ENCODE results near the gene NIN. TPM values are rescaled to one million over a fixed set of nuclear protein-coding genes. Genes with fewer than 3 reads are reported as not detected.
"Not testable (repeated sequence)": the region's sequence is repeated elsewhere in the genome, so short reads cannot be mapped to it uniquely, and the experiment has no call there.

NIN gene
- total RNA-seq, 1 donor from 2014 or later: 44.4 TPM

DNA sequence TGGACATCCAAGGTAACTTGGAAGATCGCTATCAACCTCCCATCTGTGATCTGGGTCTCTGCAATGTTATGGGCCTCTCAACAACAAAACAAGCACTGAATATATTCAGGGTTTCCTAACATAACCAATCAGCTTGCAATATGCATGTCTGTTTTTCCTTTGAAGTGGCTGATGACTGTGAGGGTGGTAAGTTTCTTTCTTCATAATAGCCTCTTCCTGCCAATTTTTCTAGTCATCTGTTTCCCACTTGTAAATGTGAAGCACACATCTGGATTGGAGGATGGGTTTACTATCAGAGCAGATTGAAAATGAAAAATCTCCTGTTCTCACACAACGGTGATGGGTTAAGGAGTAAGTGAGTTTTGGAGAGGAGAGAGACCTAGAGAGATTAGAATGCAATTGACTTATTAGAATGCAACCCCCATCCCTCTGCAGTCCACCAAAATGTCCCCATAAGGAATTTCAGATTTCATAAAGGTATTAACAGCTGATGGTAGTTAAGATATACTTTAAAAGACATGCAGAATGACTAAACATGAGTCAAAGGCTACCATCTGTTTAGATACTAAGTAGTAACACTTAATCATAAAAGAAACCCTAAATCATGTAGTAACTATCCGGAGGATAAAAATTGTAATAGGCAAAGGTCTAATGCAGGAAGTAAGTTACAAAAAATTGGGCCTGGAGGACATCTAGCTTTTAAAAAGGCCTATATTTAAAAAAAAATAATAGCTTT, 104.4 kb downstream of the NIN start:
- FAIRE-seq (no peak), DNase-seq (ENCODE audit: low spot score in 2 of 2) (no peak)

DNA sequence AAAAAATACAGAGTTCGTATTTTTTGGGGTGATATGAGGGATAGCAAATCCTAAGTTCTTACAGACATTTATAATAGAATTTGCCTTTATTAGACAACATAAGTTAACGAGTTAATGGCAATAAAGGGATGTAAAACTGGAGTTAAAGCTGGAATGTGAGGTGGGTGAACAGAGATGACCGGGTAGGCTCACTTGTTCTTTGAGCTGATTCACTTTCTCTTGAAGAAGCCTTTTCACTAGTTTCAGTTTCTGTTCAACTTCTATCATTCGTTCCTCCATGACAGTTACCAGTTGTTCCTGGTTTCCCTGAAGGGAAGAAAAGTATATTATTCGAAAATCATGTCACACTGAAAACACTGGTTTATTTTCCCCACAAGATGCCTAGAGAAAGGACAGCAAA, 105.2 kb downstream of the NIN start:
- no peak for DNase-seq (ENCODE audit: low spot score in 2 of 2)
- no peak for FAIRE-seq

DNA sequence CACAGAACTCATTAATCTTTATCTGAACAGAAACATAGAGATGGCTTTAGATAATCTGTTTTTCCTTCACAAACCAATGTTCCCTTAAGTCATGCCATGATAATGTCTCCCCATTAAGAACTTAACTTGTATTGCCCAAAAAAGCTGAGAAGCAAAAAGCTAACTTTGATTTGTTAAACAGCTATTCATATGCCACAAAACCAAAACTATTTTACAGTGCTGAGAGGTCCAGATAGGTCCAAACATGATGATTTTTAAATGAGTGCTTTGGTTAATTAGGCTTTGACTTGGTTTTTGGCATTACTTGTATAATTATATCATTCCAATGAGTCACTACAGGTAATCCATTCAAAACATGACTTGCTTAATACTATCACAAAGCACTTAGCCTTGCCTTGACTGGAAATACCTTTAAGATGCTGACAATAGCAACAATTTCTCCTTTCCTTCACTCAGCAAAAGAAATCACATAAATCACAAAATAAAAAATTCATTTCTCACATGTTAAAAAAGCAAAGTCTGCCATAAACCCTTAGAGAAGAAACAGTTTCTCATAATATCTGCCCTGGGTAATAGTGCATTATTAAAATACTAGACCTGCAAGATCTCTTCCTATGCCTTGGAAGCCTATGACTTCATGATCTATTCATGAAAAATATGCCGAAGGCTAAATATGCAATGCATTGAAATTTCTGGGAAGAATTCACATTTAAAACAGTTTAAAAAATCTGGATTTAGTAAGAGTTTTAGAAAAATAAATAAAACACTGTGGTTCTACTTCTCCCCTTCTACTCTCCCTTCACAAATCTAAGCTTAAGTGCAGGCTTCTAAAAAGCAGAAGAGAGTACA, 110.8 kb downstream of the NIN start:
- FAIRE-seq: no peak

DNA sequence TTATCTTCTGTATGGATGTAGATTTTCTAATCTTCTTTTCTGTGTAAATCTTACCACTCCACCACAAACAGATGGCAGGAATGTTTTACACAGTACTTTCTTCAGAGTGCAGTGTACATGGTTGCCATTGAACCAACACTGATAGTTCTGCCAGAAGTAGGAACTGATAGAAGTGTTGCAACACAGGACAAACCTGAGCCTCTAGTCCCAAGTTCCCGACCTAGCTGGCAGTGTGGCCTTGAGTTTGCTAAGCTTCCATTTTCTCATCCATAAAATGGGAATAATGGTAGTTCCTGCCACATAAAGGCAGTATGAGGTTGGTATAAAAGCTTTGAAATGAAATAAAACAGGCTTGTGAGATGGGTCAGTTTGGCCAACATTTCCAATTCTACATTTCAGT, 112.0 kb downstream of the NIN start:
- no peak for DNase-seq (ENCODE audit: low spot score in 2 of 2)
- FAIRE-seq: no peak

More for the DNA sequence above, 110.8 kb downstream of the NIN start:
- no peak for DNase-seq (ENCODE audit: low spot score in 2 of 2)

DNA sequence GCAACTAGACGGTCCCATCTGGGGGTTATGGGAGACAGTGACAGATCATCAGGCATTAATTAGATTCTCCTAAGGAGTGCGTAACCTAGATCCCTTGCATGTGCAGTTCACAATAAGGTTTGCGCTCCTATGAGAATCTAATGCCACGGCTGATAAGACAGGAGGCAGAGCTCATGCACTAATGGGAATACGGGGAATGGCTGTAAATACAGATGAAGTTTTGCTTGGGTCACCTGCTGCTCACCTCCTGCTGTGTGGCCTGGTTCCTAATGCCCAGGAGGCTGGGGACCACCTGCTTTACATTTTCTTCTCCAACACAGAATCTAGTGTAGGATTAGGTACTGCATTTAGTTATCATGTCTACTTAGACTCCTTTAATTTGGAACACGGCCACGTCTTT, 113.2 kb downstream of the NIN start:
- FAIRE-seq (no peak), DNase-seq (ENCODE audit: low spot score in 2 of 2) (no peak)

DNA sequence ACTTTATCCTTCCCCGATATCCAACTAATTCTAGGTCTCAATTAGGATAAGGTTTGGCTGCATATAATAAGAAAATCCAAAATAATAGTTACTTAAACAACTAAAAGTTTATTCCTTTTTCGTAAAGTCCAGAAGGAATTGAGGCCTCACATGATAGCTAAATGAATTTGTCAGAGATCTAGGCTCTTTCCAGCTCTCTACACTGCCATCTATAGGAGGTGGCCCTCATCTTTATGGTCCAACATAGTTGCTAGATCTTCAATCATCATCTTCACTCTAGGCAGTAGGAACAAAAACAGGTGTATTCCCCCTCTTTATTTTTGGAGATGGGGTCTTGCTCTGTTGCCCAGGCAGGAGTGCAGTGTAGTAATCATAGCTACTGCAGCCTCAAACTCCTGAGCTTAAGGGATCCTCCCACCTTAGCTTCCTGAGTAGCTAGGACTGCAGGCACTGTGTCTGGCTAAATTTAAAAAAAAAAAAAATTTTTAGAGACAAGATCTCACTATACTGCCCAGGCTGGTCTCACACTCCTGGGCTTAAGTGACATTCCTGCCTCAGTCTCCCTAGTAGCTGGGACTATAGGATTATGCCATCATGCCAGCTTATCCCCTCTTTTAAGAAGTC, 116.4 kb downstream of the NIN start:
- DNase-seq (ENCODE audit: low spot score in 2 of 2) (peak; percentile 34 to 36), FAIRE-seq (peak; percentile 33)

DNA sequence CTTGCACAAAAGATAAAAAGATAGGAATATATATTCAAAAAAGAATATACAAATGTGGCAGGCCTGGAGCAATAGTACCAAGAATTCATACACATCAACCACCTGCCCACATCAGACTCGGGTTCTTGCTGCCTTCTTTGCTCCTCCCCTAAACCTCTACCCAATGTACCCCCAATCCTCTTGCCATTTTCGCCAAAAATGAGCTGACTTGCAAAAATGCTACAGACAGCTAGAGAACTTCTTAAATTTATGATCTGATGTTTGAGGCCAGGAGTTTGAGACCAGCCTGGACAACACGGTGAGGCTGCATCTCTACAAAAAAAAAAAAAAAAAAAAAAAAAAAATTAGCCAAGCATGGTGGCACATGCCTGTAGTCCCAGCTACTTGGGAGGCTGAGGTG, 119.9 kb downstream of the NIN start:
- no peak for FAIRE-seq
- no peak for DNase-seq (ENCODE audit: low spot score in 2 of 2)

DNA sequence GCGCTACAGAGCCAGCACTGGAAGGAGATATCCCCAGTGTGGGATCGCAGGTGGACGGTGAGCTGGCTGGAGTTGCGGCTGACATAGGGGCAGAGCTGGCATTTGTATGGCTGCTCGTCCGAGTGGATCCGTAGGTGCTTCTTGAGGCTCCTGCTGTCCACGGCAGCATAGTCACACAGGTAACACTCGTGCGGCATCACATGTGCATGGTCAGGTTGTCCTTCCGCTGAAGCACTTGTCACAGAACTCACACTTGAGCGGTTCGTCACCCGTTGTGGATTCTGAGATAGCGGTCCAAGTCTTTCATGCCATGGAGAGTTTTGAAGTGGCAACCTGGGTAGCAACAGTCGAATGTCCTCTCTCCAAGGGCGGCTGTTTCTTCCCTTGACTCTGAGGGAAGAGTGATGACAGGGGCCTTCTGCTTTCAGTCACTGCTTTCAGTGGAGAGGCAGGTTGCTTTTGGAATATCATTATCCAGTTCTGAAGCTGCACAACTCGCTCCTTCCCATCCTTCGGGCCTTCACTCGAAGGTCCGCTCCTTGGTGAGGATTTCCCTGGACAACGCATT, 125.9 kb downstream of the NIN start:
- no peak for FAIRE-seq

DNA sequence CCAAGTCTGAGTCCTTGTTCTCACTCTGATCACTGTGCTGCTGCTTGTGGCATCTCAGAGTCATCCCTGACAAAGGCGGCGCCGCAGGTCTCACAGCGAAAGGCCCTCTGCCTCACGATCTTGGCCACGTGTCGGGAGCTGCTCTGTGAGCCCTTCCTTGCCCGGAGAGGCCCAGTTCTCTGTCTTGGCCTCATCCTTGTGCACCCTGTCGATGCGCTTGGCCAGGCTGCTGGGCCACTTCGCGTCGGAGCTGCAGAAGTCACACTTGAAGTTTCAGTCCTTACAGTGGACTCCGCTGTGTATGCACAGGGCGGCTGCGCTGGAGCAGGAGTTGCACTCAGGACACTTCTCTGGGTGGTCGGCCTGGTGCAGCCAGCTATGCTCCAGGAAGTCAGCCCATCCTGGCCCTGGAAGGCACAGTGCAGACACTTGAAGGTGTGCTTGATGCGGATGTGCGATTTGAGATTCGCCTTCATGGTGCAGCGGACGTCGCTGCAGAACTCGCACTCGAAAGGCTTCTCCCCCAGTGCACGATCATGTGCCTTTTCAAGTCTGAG, 126.4 kb downstream of the NIN start:
- DNase-seq (ENCODE audit: low spot score in 2 of 2): no peak
- FAIRE-seq: no peak

More for the DNA sequence above, 125.9 kb downstream of the NIN start:
- no peak for DNase-seq (ENCODE audit: low spot score in 2 of 2)

DNA sequence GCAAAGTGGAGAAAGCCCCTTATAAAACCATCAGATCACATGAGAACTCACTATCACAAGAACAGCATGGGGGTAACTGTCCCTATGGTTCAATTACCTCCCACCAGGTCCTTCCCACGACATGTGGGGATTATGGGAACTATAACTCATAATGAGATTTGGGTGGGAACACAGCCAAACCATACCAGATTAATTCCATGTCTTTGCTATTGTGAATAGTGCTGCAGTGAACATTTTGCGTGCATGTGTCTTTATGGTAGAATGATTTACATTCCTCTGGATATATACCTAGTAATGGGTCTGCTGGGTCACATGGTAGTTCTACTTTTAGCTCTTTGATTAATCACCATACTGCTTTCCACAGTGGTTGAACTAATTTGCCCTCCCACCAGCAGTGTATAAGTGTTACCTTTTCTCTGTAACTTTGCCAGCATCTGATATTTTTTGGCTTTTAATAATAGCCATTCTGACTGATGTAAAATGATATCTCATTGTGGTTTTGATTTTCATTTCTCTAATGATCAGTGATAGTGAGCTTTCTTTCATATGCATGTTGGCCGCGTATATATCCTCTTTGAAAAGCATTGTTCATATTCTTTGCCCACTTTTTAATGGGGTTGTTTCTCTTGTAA, 133.2 kb downstream of the NIN start:
- FAIRE-seq: no peak

DNA sequence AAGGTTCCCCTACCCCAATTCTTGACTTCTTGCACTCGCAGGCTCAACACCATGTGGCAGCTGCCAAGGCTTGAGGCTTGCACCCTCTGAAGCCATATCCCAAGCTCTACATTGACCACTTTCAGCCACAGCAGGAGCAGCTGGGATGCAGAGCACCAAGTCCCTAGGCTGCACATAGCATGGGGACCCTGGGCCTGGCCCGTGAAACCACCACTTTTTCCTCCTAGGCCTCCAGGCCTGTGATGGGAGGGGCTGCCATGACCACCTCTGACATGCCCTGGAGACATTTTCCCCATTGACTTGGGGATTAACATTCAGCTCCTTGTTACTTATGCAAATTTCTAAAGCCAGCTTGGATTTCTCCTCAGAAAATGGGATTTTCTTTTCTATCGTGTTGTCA, 136.7 kb downstream of the NIN start:
- FAIRE-seq; DNase-seq (ENCODE audit: low spot score in 2 of 2): not testable (repeated sequence)

More for the DNA sequence above, 133.2 kb downstream of the NIN start:
- DNase-seq (ENCODE audit: low spot score in 2 of 2): no peak

DNA sequence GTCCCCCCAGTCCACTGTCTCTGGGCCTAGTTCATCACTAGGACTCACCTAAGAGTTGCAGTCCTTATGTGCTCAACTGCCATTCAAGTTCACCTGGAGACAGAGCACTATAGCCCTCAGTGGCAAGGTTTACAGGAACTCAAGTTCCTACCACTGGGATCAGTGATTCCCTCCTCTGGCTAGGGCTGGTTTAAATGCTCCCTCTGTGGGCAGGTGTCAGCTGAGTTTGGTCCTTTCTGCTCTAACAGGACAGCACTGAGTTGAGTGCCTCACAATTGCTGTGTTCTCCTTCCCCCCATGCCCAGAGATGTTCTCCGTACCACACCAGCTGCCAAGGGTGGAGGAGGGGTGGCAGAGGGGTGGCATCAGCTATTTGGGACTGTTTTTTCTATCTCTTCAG, 142.1 kb downstream of the NIN start:
- DNase-seq (ENCODE audit: low spot score in 2 of 2): no peak
- FAIRE-seq: no peak

DNA sequence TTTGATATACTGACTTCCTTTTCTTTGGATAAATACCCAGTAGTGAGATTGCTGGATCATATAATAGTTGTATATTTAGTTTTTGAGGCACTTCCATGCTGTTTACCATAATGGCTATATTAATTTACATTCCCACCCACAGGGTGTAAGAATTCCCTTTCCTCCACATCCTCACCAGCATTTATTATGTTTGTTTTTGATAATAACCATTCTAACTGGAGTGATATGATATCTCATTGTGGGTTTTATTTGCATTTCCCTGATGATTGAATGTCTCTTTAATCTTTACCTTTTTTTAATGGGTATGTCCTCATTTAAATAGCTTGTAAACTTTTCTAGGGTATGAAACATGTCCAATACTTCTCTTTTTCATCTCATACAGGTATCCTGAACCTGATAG, 151.3 kb downstream of the NIN start:
- FAIRE-seq (no peak), DNase-seq (ENCODE audit: low spot score in 2 of 2) (no peak)

DNA sequence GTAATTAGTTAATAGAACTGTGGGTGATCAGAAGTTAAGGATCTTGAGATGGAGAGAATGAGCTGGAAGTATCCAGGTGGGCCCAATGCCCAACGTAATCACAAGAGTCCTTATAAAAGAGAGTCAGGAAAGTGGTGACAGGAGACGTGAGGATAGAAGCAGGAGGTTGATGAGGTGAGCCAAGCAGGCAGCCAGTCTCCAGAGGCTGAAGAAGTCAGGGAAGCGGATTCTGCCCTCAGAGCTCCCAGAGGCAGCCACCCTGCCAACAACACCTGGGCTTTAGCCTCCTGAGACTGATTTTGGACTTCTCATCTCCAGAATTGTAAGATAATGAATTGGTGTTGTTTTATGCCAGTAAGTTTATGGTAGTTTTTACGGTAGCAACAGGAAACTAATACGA, 152.8 kb downstream of the NIN start:
- no peak for DNase-seq (ENCODE audit: low spot score in 2 of 2)
- no peak for FAIRE-seq

DNA sequence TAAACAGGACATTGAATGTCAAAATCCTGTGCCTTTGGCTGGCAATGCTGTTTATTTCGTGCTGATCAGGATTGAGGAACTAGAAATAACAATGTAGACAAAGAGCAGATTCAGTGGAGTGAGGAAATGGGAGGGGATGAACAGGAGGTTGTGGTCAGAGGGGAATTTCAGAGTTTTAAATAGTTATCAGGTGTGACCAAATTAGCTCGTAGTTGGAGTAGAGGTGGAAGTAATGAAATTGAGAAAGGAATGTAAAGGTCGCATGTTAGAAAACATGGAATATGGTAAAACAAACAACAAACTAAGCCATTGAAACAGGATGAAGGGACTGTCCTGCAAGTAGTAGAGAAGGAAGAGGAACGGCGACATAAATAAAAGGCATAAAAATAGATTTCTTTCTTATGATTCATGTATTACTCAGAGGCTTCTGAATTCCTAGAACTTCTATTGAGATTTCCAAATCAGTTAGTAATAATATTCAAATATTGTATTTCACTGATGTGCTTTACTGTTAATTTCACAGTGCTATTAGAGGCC, 153.4 kb downstream of the NIN start:
- FAIRE-seq: no peak
- DNase-seq (ENCODE audit: low spot score in 2 of 2): no peak

DNA sequence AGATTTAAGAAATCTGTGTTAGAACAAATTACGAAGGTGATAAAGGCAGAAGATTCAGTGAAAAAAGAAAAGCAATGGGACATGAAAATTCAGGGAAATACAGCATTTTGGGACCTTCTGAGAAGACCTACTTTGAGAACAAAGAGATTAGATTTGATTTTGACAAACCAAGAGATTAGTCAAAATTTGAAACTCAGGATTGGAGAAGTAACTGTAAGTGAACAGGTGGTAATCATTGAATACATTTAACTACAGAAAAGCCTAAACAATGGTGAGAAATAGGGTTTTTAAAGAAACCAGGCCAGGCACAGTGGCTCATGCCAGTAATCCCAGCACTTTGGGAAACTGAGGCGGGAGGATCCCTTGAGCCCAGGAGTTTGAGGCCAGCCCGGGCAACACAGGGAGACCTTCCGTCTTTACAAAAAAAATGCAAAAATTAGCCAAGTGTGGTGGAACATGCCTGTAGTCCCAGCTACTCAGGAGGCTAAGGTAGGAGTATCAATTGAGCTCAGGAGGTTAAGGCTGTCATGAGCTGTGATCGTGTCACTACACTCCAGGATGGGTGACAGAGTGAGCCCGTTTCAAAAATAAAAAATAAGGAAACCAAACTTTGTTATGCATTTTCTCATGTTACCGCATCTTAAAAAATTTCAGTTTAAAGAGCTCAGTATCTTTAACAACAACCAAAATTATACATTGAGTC, 154.0 kb downstream of the NIN start:
- no peak for FAIRE-seq
- DNase-seq (ENCODE audit: low spot score in 2 of 2): no peak

DNA sequence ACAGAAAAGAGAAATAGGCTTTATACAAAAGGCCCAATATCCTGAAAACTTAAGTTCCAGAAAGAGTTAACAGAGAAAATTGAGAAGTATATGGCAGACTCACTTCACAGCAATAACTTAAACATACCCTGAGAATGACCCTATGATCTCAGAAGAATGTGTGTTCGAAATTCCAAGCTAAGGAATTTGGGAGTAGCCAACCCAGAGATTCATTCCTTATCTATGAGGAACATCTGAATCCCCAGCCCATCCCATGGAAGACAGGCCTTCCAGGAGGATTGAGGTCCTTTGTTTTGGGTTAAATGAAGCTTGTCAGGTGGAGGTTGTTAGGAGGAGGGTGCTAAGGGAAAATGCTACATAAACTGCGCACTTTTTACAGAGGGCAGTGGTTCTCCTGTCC, 155.4 kb downstream of the NIN start:
- FAIRE-seq: no peak
- DNase-seq (ENCODE audit: low spot score in 2 of 2): no peak

DNA sequence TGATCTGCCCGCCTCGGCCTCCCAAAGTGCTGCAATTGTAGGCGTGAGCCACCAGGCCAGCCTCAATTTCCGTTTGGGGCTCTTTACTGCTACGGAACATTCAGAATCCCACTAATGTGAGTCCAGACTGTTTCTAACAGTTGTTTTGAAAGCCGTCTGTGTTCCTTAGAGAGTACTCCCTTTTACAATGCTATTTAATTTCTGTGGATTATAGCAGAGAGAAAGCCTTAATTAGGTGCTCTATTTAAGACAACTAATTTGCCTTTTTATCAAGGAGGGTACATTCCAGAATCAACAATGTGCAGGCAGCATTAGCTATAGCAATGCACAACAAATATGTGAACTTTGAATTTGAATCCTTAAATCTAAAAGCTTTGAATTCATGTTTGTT, 160.1 kb downstream of the NIN start:
- DNase-seq (ENCODE audit: low spot score in 2 of 2) (no peak), FAIRE-seq (no peak)

DNA sequence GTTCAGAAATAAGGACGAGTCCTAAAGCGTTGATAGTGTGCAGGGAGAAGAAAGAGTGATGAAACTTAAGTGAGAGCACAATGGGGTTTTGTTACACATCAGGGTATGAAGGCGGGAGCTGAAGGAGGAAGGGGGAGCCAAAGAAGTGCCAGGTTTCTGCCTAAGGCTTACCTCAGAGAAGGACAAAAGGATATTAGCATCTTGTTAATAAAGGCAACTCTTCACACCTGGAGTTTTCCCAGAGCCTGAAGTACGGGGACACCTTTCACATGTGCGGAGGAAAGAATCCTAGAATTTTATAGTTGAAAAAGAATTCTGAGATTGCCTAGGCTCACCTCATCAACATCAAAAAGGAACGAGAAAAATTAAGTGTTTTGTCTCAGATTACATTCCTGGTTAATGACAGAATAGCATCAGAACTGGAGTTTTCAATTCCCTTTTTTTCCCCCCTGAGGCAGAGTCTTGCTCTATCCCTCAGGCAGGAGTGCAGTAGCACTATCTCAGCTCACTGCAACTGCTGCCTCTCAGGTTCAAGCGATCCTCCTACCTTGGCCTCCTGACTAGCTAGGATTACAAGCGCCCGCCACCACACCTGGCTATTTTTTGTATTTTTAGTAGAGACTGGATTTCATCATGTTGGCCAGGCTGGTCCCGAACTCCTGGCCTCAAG, 160.6 kb downstream of the NIN start:
- FAIRE-seq: no peak
- no peak for DNase-seq (ENCODE audit: low spot score in 2 of 2)

All from frontal cortex (tissue), 4 donors.